Lower leg skin (tissue), 4 donors: ENCODE measurements around the gene GPR18. TPM values are rescaled to one million over a fixed set of nuclear protein-coding genes. Genes with fewer than 3 reads are reported as not detected.

Source experiments
- DNase-seq, 2 donors: peaks; one replicate each; pipeline ENCODE4 v3.0.0-alpha.2; 2019; ENCODE audit warnings: low spot score in 2 of 2
- H3K4me3 ChIP-seq: fragments of 200-600 bp; sonication (generic); 2 replicates; pipeline ENCODE4 v1.5.1; 2017; ENCODE audit warnings: mild to moderate bottlenecking, low read depth; ENCODE audit not compliant: poor library complexity, severe bottlenecking
- CTCF ChIP-seq, 3 donors: fragments of 450-650 bp; IDR thresholded peaks; one replicate each; pipeline ENCODE4 v1.5.1; 2016; ENCODE audit warnings: antibody characterized with exemption in 3 of 3, mild to moderate bottlenecking in 3 of 3, moderate library complexity in 2 of 3
- POLR2A ChIP-seq, 2 donors: fragments of 450-650 bp; IDR thresholded peaks; one replicate each; pipeline ENCODE4 v1.6.1; 2016 to 2017; ENCODE audit warnings: antibody characterized with exemption in 2 of 2, mild to moderate bottlenecking in 1 of 2, moderate library complexity in 1 of 2
- WGBS, 2 donors: methylation state at CpG; one replicate each; pipeline ENCODE4 v1.1.5; 2018; 5-methylcytosine and 5-hydroxymethylcytosine counted together
- intact Hi-C: fragments of 100-400 bp; cut with DNase I; formaldehyde crosslinking; loops from one replicate; pipeline ENCODE4 v1.15.0; 2023; ENCODE audit warnings: low total_unique reads
- total RNA-seq, 4 donors: library from RNA; depleted of rRNA; stranded (reverse); fragments of >200 nt; gene quantifications; one replicate each; pipeline ENCODE4 v1.1.0, GENCODE V29; 2016

The GPR18 gene
- total RNA-seq, 4 donors from 2014 or later: not detected

DNA sequence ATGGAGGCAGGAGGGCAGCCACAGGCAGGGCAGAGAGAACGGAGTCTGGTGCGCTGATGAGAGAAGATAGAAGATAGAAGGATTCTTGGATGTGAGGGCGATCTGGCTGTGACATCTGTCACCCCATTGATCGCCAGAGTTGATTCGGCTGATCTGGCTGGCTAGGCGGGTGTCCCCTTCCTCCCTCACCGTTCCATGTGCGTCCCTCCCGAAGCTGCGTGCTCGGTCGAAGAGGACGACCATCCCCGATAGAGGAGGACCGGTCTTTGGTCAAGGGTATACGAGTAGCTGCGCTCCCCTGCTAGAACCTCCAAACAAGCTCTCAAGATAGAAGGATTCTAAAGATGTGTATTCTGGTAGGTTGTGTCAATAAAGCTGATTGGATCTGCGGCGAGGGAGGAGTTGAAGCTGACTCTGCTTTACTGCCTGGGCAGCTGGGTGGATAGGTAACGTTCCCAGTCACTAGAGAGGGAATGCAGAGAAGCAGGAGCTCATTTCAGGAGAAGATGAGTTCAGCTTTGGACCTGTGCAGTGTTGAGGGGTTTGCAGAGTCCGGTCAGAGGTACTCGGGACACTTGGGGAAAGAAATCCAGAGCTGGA lies 52.5 kb downstream of the GPR18 start:
- no peak for TF ChIP-seq CTCF (IDR thresholded peaks at IDR 0.05)
- no peak for TF ChIP-seq POLR2A (IDR thresholded peaks at IDR 0.05)
- intact Hi-C loops: no loop called here
- WGBS, 2 donors: 88 to 91% methylated on average over 22 of the region's 22 CpGs
- H3K4me3 ChIP-seq: no peak overlapping the region
- no peak for DNase-seq

Other genes with a start within 250 kb of the GPR18 start
- gene UBAC2, start 57.5 kb downstream of the GPR18 start, total RNA-seq: 100 to 1,000 TPM in 2 of 4 donors, 10 to 100 TPM in 2; 94.8 to 125 (median 106) TPM
- gene GPR183, start 49.0 kb upstream of the GPR18 start, total RNA-seq: 10 to 100 TPM in 2 of 4 donors, 1 to 10 TPM in 2; 2.3 to 13.7 (median 9.1) TPM
- 100 to 1,000 TPM in 2 of 4 donors, 10 to 100 TPM in 2; 66.5 to 111 (median 88.0) TPM for gene TM9SF2, start 243.1 kb upstream of the GPR18 start, total RNA-seq